WTC11 (cell line): ENCODE measurements around the gene COL13A1. TPM values are rescaled to one million over a fixed set of nuclear protein-coding genes. Genes with fewer than 3 reads are reported as not detected.
A peak's percentile ranks its signal among the peaks of the same experiment; 100 is the strongest.

Experiments
- ATAC-seq: fragments of 200-7000 bp; cut with Tn5 transposase; 2 replicates; pipeline ENCODE4 v1.10.0; 2021; ENCODE audit warnings: mild to moderate bottlenecking, moderate library complexity
- CTCF ChIA-PET: fragments of 300-600 bp; sonication (Branson Sonifier 250); formaldehyde crosslinking; loops from one replicate; lab custom pipeline; 2021; ENCODE audit warnings: antibody characterized with exemption; lab: Charles Lee
- POLR2A ChIA-PET: fragments of 350-600 bp; sonication (Branson Sonifier 250); formaldehyde crosslinking; loops from one replicate; lab custom pipeline; 2021; ENCODE audit warnings: antibody characterized with exemption; lab: Charles Lee
- DNase-seq: peaks from one replicate; pipeline ENCODE4 v3.0.0; 2021; ENCODE audit warnings: low spot score
- H3K27ac Mint-ChIP-seq: 2 replicates; pipeline ENCODE4 v1.8.0; 2021; ENCODE audit warnings: mixed read lengths
- H3K27me3 Mint-ChIP-seq: 2 replicates; pipeline ENCODE4 v1.8.0; 2021; ENCODE audit warnings: low read depth, mild to moderate bottlenecking, moderate library complexity, mixed read lengths
- H3K36me3 Mint-ChIP-seq: 2 replicates; pipeline ENCODE4 v1.8.0; 2021; ENCODE audit warnings: mixed read lengths
- H3K4me1 Mint-ChIP-seq: 2 replicates; pipeline ENCODE4 v1.8.0; 2022; ENCODE audit warnings: mixed read lengths
- H3K4me3 Mint-ChIP-seq: 2 replicates; pipeline ENCODE4 v1.8.0; 2021; ENCODE audit warnings: mild to moderate bottlenecking, moderate library complexity, mixed read lengths
- H3K9me3 Mint-ChIP-seq: 2 replicates; pipeline ENCODE4 v1.8.0; 2021; ENCODE audit warnings: mixed read lengths
- CREB1 ChIP-seq: sonication (generic); formaldehyde crosslinking; IDR thresholded peaks from 2 replicates; pipeline ENCODE4 v1.8.0; 2023; ENCODE audit warnings: mild to moderate bottlenecking, missing genetic modification reagents
- FOXK1 ChIP-seq: sonication (generic); formaldehyde crosslinking; IDR thresholded peaks from 2 replicates; pipeline ENCODE4 v1.8.0; 2022; ENCODE audit warnings: mild to moderate bottlenecking, moderate library complexity, missing genetic modification reagents
- IRF1 ChIP-seq: sonication (generic); formaldehyde crosslinking; IDR thresholded peaks from 2 replicates; pipeline ENCODE4 v1.8.0; 2023; ENCODE audit warnings: missing genetic modification reagents
- JUN ChIP-seq: sonication (generic); formaldehyde crosslinking; IDR thresholded peaks from 2 replicates; pipeline ENCODE4 v1.8.0; 2023; ENCODE audit warnings: mild to moderate bottlenecking, missing genetic modification reagents
- NFE2L1 ChIP-seq: sonication (generic); formaldehyde crosslinking; IDR thresholded peaks from 2 replicates; pipeline ENCODE4 v1.8.1; 2023; ENCODE audit warnings: missing genetic modification reagents
- SMAD4 ChIP-seq: sonication (generic); formaldehyde crosslinking; IDR thresholded peaks from 2 replicates; pipeline ENCODE4 v1.8.0; 2022; ENCODE audit warnings: mild to moderate bottlenecking, missing genetic modification reagents
- STAT6 ChIP-seq: sonication (generic); formaldehyde crosslinking; conservative IDR thresholded peaks from 2 replicates; pipeline ENCODE4 v1.8.1; 2023; ENCODE audit warnings: mild to moderate bottlenecking, low read depth, missing genetic modification reagents, moderate library complexity
- ZNF263 ChIP-seq: sonication (generic); formaldehyde crosslinking; IDR thresholded peaks from 2 replicates; pipeline ENCODE4 v1.8.1; 2022; ENCODE audit warnings: low read depth, mild to moderate bottlenecking, moderate library complexity, missing genetic modification reagents
- ZNF416 ChIP-seq: fragments of 250-450 bp; sonication (Bioruptor Pico); IDR thresholded peaks from 2 replicates; pipeline ENCODE4 v1.9.0; 2021; ENCODE audit warnings: mild to moderate bottlenecking, inconsistent platforms
- ZNF423 ChIP-seq: fragments of 250-450 bp; sonication (Bioruptor Pico); IDR thresholded peaks from 2 replicates; pipeline ENCODE4 v2.1.2; 2022; ENCODE audit warnings: mild to moderate bottlenecking, moderate library complexity
- total RNA-seq: library from RNA; stranded (reverse); gene quantifications from 3 replicates; pipeline ENCODE4 v1.2.3, GENCODE V29; 2021
- TF ChIP-seq, protein P1 (sequence below): sonication (generic); formaldehyde crosslinking; IDR thresholded peaks from 2 replicates; pipeline ENCODE4 v1.8.1; 2022; ENCODE audit warnings: missing genetic modification reagents, borderline replicate concordance
- TF ChIP-seq, protein P2 (sequence below): fragments of 250-450 bp; sonication (Bioruptor Pico); conservative IDR thresholded peaks from 2 replicates; pipeline ENCODE4 v1.9.0; 2021; ENCODE audit warnings: mild to moderate bottlenecking

Gene COL13A1
- total RNA-seq, 1 experiment from 2014 or later: 7.1 TPM

DNA sequence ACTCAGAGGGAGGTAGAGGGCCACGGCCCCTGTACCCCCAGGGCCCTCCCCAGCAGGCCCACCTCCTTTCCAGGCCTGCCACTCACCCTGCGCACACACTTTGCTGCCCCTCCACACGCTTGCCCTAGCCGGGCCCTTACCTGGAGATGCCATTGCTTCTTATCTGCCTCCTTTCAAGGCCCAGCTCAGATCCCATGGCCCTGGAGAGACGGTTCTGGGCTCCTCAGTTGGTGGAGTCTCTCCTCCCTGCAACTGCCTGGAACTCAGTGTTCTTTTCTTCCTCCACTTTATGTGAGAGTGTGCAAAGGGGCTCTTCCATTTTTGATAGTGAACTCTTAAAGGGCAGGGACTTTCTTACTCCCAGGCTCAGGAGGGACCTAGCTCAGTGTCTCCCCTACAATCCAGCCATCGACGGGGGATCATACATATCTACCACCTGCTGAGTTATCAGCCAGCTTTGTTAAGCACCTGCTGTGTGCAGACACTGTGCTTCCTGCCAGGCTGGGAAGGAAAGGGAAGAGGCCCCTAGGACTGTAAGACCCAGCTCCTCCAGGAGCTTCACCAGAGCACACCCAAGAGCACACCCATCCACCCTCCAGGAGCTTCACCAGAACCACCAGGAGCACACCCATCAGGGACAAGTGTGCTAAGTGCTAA lies 161.6 kb downstream of the COL13A1 start:
- CTCF ChIA-PET: interaction anchor here (0.7 to 1.7 kb wide), 4 partner anchors 89 to 183 kb away, joined by 3 to 12 read pairs (median 3); partner anchors contain the start of genes MACROH2A2 and TYSND1
- no peak overlapping the region for H3K27ac Mint-ChIP-seq

DNA sequence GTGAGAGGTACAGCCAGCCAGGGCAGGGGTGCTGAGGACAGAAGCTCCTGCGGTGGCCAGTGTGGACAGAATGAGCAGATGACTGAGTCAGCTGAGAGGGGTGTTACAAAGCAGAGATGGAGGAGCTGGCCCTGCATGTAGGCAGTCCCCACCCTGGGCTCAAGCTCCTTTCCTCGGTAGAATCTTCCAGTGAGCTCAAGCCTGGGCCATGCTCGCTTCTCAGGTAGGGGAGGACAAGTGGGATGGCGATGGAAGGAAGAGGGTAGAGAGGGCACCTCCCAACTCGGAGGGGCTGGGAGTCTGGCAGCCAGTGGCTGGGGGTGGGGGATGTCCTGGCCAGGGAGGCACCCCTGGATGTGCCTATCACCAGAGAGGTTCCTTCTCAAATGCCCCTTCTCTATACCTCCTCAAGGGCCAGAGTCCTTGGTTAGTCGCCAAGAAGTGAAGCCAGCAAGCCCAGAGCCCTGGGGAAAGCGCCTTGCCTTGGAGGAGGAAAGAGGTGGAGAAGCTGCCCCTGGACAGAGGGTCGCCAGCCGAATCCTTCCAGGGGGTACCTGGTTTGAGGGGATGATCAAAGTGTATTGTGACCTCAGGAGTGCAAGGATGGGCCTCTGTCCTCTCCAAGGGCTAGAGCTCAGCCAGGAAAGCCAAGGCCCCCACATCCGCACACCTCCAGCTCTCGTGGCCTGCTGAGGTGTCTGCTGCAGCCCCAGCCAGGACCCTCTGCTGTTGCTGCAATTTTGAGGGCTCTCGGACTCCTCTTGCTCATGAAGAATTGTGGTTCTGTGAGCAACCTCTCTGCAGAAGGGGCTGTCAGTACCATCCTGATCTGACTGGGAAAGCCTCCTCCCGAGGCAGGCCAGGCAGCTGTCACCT lies 162.4 kb downstream of the COL13A1 start:
- H3K27ac Mint-ChIP-seq: no peak overlapping the region
- H3K4me1 Mint-ChIP-seq: peaks cover 6% of the 10 kb centered on the region
- CTCF ChIA-PET: interaction anchor here (0.9 to 1.7 kb wide), 3 partner anchors 142 to 183 kb away, joined by 3 to 12 read pairs (median 3); partner anchors contain the start of gene TYSND1
- no peak for ATAC-seq
- no peak overlapping the region for H3K4me3 Mint-ChIP-seq
- H3K36me3 Mint-ChIP-seq: no peaks in the 10 kb centered on the region
- peaks cover 1% of the 10 kb centered on the region for H3K27me3 Mint-ChIP-seq
- no peak for DNase-seq
- TF ChIP-seq, protein P1, sequence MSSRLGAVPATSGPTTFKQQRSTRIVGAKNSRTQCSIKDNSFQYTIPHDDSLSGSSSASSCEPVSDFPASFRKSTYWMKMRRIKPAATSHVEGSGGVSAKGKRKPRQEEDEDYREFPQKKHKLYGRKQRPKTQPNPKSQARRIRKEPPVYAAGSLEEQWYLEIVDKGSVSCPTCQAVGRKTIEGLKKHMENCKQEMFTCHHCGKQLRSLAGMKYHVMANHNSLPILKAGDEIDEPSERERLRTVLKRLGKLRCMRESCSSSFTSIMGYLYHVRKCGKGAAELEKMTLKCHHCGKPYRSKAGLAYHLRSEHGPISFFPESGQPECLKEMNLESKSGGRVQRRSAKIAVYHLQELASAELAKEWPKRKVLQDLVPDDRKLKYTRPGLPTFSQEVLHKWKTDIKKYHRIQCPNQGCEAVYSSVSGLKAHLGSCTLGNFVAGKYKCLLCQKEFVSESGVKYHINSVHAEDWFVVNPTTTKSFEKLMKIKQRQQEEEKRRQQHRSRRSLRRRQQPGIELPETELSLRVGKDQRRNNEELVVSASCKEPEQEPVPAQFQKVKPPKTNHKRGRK (CRISPR knock-in tag): no peak
- TF ChIP-seq NFE2L1 (CRISPR knock-in tag) (no peak), STAT6 (CRISPR knock-in tag) (no peak)
- TF ChIP-seq, all 79 proteins: peak for 0
- no peaks in the 10 kb centered on the region for H3K9me3 Mint-ChIP-seq
- POLR2A ChIA-PET: no interaction called here

More for the DNA sequence above, 161.6 kb downstream of the COL13A1 start:
- Mint-ChIP-seq H3K36me3 (no peaks in the 10 kb centered on the region), H3K27me3 (no peaks in the 10 kb centered on the region; the same call in 1 of the 2 replicates), H3K4me3 (no peak overlapping the region), H3K4me1 (0 out of 2 replicates have a peak, but pooled peaks cover 4% of the 10 kb centered on the region), H3K9me3 (no peaks in the 10 kb centered on the region)
- DNase-seq: no peak
- TF ChIP-seq FOXK1 (CRISPR knock-in tag): no peak
- TF ChIP-seq, protein P2, sequence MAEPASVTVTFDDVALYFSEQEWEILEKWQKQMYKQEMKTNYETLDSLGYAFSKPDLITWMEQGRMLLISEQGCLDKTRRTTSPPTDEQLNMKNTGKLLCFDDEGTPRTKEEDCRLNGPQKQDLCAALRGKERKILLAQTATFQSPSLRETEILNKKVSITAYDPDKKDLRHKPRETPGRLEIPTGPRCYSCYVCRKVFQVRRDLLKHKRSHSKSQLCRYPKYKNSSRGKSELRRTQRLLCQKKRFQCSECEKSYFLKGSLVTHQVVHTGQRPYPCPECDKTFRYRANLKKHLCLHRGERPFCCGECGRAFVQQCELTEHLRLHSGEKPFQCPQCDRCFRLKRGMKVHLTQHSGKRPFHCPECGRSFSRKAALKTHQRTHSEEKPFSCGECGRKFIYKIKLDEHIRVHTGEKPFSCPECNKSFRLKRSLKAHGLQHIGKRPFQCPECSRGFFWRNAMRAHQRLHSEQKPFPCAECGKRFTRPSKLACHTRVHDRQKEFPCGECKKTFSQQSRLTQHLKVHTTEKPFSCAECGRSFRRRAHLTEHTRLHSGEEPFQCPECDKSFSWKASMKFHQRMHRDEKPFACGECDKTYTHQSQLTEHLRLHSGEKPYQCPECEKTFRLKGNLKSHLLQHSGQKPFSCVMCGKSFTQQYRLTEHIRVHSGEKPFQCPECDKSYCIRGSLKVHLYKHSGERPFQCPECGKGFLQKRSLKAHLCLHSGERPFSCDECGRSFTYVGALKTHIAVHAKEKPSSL (CRISPR knock-in tag): no peak
- no peak for TF ChIP-seq ZNF416 (CRISPR knock-in tag)
- TF ChIP-seq ZNF263: no peak
- no peak for TF ChIP-seq IRF1 (CRISPR knock-in tag)
- TF ChIP-seq ZNF423 (CRISPR knock-in tag): peak; percentile 16; the same call in 1 of the 2 replicates
- no peak for ATAC-seq
- POLR2A ChIA-PET: no interaction called here

GRCh38 chr10:69965086-69965485 lies 163.4 kb downstream of the COL13A1 start:
- CTCF ChIA-PET: no interaction called here
- POLR2A ChIA-PET: no interaction called here
- Mint-ChIP-seq H3K27me3 (peaks cover 11% of the 10 kb centered on the region), H3K27ac (no peak overlapping the region), H3K36me3 (no peaks in the 10 kb centered on the region), H3K4me3 (no peak overlapping the region), H3K4me1 (peaks cover 11% of the 10 kb centered on the region), H3K9me3 (no peaks in the 10 kb centered on the region)
- TF ChIP-seq SMAD4 (CRISPR knock-in tag) (no peak), JUN (CRISPR knock-in tag) (no peak), CREB1 (CRISPR knock-in tag) (no peak)
- ATAC-seq (no peak), DNase-seq (no peak)
